Fibroblast of upper back skin (primary cell): ENCODE data around the gene C18orf63.
"Not testable (repeated sequence)": the region's sequence is repeated elsewhere in the genome, so short reads cannot be mapped to it uniquely, and the experiment has no call there.

Experiments used
- DNase-seq: peaks from one replicate; pipeline ENCODE4 v3.0.0-alpha.2; 2013

Gene C18orf63

GRCh38 chr18:74315464-74316256 is at the start of gene C18orf63:
Gene C18orf63 (plus strand): TSS chr18:74315839. CDS start chr18:74317866, 2,027 bp downstream.
- DNase-seq: no peak

- DNase-seq: peak; percentile 14
Measured at GRCh38 chr18:74266161-74266560, 49.5 kb upstream of the C18orf63 start.

- no peak for DNase-seq
Measured at GRCh38 chr18:74268175-74268574, 47.5 kb upstream of the C18orf63 start.

GRCh38 chr18:74268933-74269620 is 46.6 kb upstream of the C18orf63 start:
- DNase-seq: no peak

GRCh38 chr18:74271635-74272034 is 44.0 kb upstream of the C18orf63 start:
- DNase-seq: no peak

GRCh38 chr18:74273394-74273793 is 42.2 kb upstream of the C18orf63 start:
- no peak for DNase-seq

- DNase-seq: no peak
Measured at GRCh38 chr18:74274700-74275099, 40.9 kb upstream of the C18orf63 start.

GRCh38 chr18:74275736-74276135 is 39.9 kb upstream of the C18orf63 start:
- DNase-seq: no peak

GRCh38 chr18:74276609-74277008 is 39.0 kb upstream of the C18orf63 start:
- DNase-seq: no peak

- DNase-seq: no peak
Measured at GRCh38 chr18:74277296-74277695, 38.3 kb upstream of the C18orf63 start.

GRCh38 chr18:74278058-74278457 is 37.6 kb upstream of the C18orf63 start:
- DNase-seq: no peak

GRCh38 chr18:74278983-74279382 is 36.7 kb upstream of the C18orf63 start:
- no peak for DNase-seq

- no peak for DNase-seq
Measured at GRCh38 chr18:74281011-74281979, 34.3 kb upstream of the C18orf63 start.

GRCh38 chr18:74281980-74282754 is 33.5 kb upstream of the C18orf63 start:
- DNase-seq: no peak

- DNase-seq: no peak
Measured at GRCh38 chr18:74282755-74283554, 32.7 kb upstream of the C18orf63 start.

GRCh38 chr18:74283646-74284045 is 32.0 kb upstream of the C18orf63 start:
- DNase-seq: no peak

GRCh38 chr18:74284191-74284979 is 31.3 kb upstream of the C18orf63 start:
- DNase-seq: no peak

GRCh38 chr18:74284980-74285355 is 30.7 kb upstream of the C18orf63 start:
- DNase-seq: no peak

- DNase-seq: not testable (repeated sequence)
Measured at GRCh38 chr18:74285583-74285982, 30.1 kb upstream of the C18orf63 start.

GRCh38 chr18:74286106-74286855 is 29.4 kb upstream of the C18orf63 start:
- no peak for DNase-seq
